Breast epithelium (tissue), 4 donors: ENCODE results near the gene FGF9. TPM values are rescaled to one million over a fixed set of nuclear protein-coding genes. Genes with fewer than 3 reads are reported as not detected.
A peak's percentile ranks its signal among the peaks of the same experiment; 100 is the strongest.

Experiments
- DNase-seq, 2 donors: peaks; one replicate each; pipeline ENCODE4 v3.0.0-alpha.2; 2019; ENCODE audit warnings: low spot score in 2 of 2
- H3K27ac ChIP-seq, 2 donors: fragments of 200-600 bp; sonication (generic) in 1 of 2; one replicate each; pipeline ENCODE4 v1.5.1; 2016 to 2019; ENCODE audit warnings: mild to moderate bottlenecking in 1 of 2
- H3K27me3 ChIP-seq, 2 donors: fragments of 200-600 bp; sonication (generic) in 1 of 2; one replicate each; pipeline versions ENCODE4 v1.5.1 to v1.6.0; 2017 to 2019; ENCODE audit warnings: control low read depth in 1 of 2, mild to moderate bottlenecking in 1 of 2
- H3K36me3 ChIP-seq: fragments of 200-600 bp; one replicate; pipeline ENCODE4 v1.5.1; 2019
- H3K4me1 ChIP-seq, 2 donors: fragments of 200-600 bp; sonication (generic); one replicate each; pipeline ENCODE4 v1.5.1; 2016 to 2019; ENCODE audit warnings: control low read depth in 1 of 2
- H3K4me3 ChIP-seq, 3 donors: fragments of 200-600 bp; sonication (generic); 1 replicate in 2 of 3; 2 replicates in 1 of 3; pipeline ENCODE4 v1.5.1; 2016 to 2019; ENCODE audit warnings: mild to moderate bottlenecking in 3 of 3, moderate library complexity in 2 of 3
- H3K9me3 ChIP-seq, 2 donors: fragments of 200-600 bp; sonication (generic) in 1 of 2; one replicate each; pipeline ENCODE4 v1.5.1; 2016 to 2019; ENCODE audit warnings: control low read depth in 1 of 2
- CTCF ChIP-seq, 3 donors: fragments of 450-650 bp; IDR thresholded peaks; one replicate each; pipeline ENCODE4 v1.5.1; 2016 to 2017; ENCODE audit warnings: antibody characterized with exemption in 3 of 3, mild to moderate bottlenecking in 3 of 3, moderate library complexity in 3 of 3
- POLR2A ChIP-seq: fragments of 450-650 bp; IDR thresholded peaks from one replicate; pipeline ENCODE4 v1.6.1; 2016; ENCODE audit warnings: antibody characterized with exemption, mild to moderate bottlenecking, moderate library complexity
- POLR2AphosphoS5 ChIP-seq, 3 donors: sonication (generic); formaldehyde crosslinking; IDR thresholded peaks; one replicate each; pipeline ENCODE4 v1.6.1; 2017; ENCODE audit warnings: antibody characterized with exemption in 3 of 3
- intact Hi-C: fragments of 100-400 bp; cut with DNase I; formaldehyde crosslinking; loops from one replicate; pipeline ENCODE4 v1.15.1; 2023; ENCODE audit warnings: low total_unique reads
- total RNA-seq, 3 donors: library from RNA; depleted of rRNA; stranded (reverse); fragments of >200 nt; gene quantifications; one replicate each; pipeline ENCODE4 v1.1.0, GENCODE V29; 2016

Gene FGF9
- total RNA-seq, 3 donors from 2014 or later = 0.32 to 1.2 TPM; not detected in 1

- no peak overlapping the region for H3K4me3 ChIP-seq
- no peak for DNase-seq
- no peak overlapping the region for H3K27ac ChIP-seq
- H3K9me3 ChIP-seq = no peaks in the 10 kb centered on the region
- H3K4me1 ChIP-seq = no peaks in the 10 kb centered on the region
- no peaks in the 10 kb centered on the region for H3K36me3 ChIP-seq
- no peaks in the 10 kb centered on the region for H3K27me3 ChIP-seq
- intact Hi-C loops = no loop called here
- TF ChIP-seq POLR2AphosphoS5 (IDR thresholded peaks at IDR 0.05) = no peak
- TF ChIP-seq CTCF (IDR thresholded peaks at IDR 0.05) = no peak
- TF ChIP-seq POLR2A = no peak
These were observed 36.7 kb downstream of the FGF9 start for GRCh38 chr13:21707586-21707985.

- Histone ChIP-seq H3K27ac (no peak overlapping the region), H3K36me3 (no peaks in the 10 kb centered on the region), H3K4me1 (no peaks in the 10 kb centered on the region), H3K27me3 (no peaks in the 10 kb centered on the region), H3K4me3 (no peak overlapping the region), H3K9me3 (no peaks in the 10 kb centered on the region)
- no peak for DNase-seq
- intact Hi-C loops = no loop called here
- TF ChIP-seq CTCF (IDR thresholded peaks at IDR 0.05) (no peak), POLR2AphosphoS5 (IDR thresholded peaks at IDR 0.05) (no peak), POLR2A (no peak)
These were observed 38.8 kb downstream of the FGF9 start for GRCh38 chr13:21709697-21710096.

- no peak for TF ChIP-seq POLR2A
- no peak for TF ChIP-seq CTCF (IDR thresholded peaks at IDR 0.05)
- intact Hi-C loops = no loop called here
These were observed 39.3 kb downstream of the FGF9 start for GRCh38 chr13:21710163-21710562.

GRCh38 chr13:21717817-21718216 is 46.9 kb downstream of the FGF9 start:
- Histone ChIP-seq H3K4me1 (no peaks in the 10 kb centered on the region), H3K9me3 (no peaks in the 10 kb centered on the region), H3K27ac (no peak overlapping the region), H3K27me3 (peaks cover 0 to 5% of the 10 kb centered on the region in 2 donors), H3K36me3 (no peaks in the 10 kb centered on the region), H3K4me3 (no peak overlapping the region)
- peak in 1 of 2 donors; percentile 30 for DNase-seq
- TF ChIP-seq POLR2AphosphoS5 (IDR thresholded peaks at IDR 0.05) (no peak), CTCF (IDR thresholded peaks at IDR 0.05) (no peak), POLR2A (no peak)
- intact Hi-C loops = no loop called here

More at GRCh38 chr13:21710163-21710562, 39.3 kb downstream of the FGF9 start:
- no peaks in the 10 kb centered on the region for H3K36me3 ChIP-seq
- H3K4me3 ChIP-seq = no peak overlapping the region
- no peaks in the 10 kb centered on the region for H3K4me1 ChIP-seq
- no peak for DNase-seq
- H3K27me3 ChIP-seq = no peaks in the 10 kb centered on the region
- no peaks in the 10 kb centered on the region for H3K9me3 ChIP-seq
- no peak overlapping the region for H3K27ac ChIP-seq

GRCh38 chr13:21719463-21719862 is 48.6 kb downstream of the FGF9 start:
- H3K27ac ChIP-seq = no peak overlapping the region
- no peak overlapping the region for H3K4me3 ChIP-seq
- H3K36me3 ChIP-seq = no peaks in the 10 kb centered on the region
- H3K27me3 ChIP-seq = peaks cover 0 to 6% of the 10 kb centered on the region in 2 donors
- TF ChIP-seq CTCF (IDR thresholded peaks at IDR 0.05) = no peak
- no peak for TF ChIP-seq POLR2A
- no peak for TF ChIP-seq POLR2AphosphoS5 (IDR thresholded peaks at IDR 0.05)
- no peaks in the 10 kb centered on the region for H3K4me1 ChIP-seq
- DNase-seq = no peak
- intact Hi-C loops = no loop called here
- H3K9me3 ChIP-seq = no peaks in the 10 kb centered on the region
